ENCODE measurements around the gene HOXC12.

HOXC12 gene

GRCh38 chr12:54007538-54008259 lies 53.0 kb downstream of the HOXC12 start:
- no peak for DNase-seq (ENCODE audit: low spot score)

- DNase-seq (ENCODE audit: low spot score), result no peak
These were observed 53.5 kb downstream of the HOXC12 start for GRCh38 chr12:54008260-54008552.

Data from HuH-7 (cell line).